Duodenal mucosa (tissue), 2 donors: ENCODE results near the gene UGCG.
"Not testable (repeated sequence)": the region's sequence is repeated elsewhere in the genome, so short reads cannot be mapped to it uniquely, and the experiment has no call there.

Experiments
- H3K27ac ChIP-seq: one replicate; pipeline ENCODE4 v1.7.0; 2013; ENCODE audit warnings: low read depth, low read length
- H3K27me3 ChIP-seq, 2 donors: one replicate each; pipeline ENCODE4 v1.7.0; 2013; ENCODE audit warnings: low read length in 2 of 2, control low read depth in 1 of 2; ENCODE audit not compliant: insufficient read depth in 2 of 2, control insufficient read depth in 1 of 2
- H3K36me3 ChIP-seq, 2 donors: one replicate each; pipeline ENCODE4 v1.7.0; 2013; ENCODE audit warnings: low read length in 2 of 2, control low read depth in 1 of 2; ENCODE audit not compliant: insufficient read depth in 2 of 2, control insufficient read depth in 1 of 2
- H3K4me1 ChIP-seq, 2 donors: one replicate each; pipeline ENCODE4 v1.7.0; 2013; ENCODE audit warnings: low read length in 2 of 2, control low read depth in 1 of 2; ENCODE audit not compliant: insufficient read depth in 2 of 2, control insufficient read depth in 1 of 2
- H3K4me3 ChIP-seq, 2 donors: one replicate each; pipeline ENCODE4 v1.7.0; 2013; ENCODE audit warnings: low read length in 2 of 2, low read depth in 1 of 2
- H3K9ac ChIP-seq, 2 donors: one replicate each; pipeline ENCODE4 v1.7.0; 2013; ENCODE audit warnings: low read length in 2 of 2, low read depth in 1 of 2
- H3K9me3 ChIP-seq, 2 donors: one replicate each; pipeline ENCODE4 v1.7.0; 2013; ENCODE audit warnings: low read length in 2 of 2, control low read depth in 1 of 2; ENCODE audit not compliant: control insufficient read depth in 1 of 2

The UGCG gene

DNA sequence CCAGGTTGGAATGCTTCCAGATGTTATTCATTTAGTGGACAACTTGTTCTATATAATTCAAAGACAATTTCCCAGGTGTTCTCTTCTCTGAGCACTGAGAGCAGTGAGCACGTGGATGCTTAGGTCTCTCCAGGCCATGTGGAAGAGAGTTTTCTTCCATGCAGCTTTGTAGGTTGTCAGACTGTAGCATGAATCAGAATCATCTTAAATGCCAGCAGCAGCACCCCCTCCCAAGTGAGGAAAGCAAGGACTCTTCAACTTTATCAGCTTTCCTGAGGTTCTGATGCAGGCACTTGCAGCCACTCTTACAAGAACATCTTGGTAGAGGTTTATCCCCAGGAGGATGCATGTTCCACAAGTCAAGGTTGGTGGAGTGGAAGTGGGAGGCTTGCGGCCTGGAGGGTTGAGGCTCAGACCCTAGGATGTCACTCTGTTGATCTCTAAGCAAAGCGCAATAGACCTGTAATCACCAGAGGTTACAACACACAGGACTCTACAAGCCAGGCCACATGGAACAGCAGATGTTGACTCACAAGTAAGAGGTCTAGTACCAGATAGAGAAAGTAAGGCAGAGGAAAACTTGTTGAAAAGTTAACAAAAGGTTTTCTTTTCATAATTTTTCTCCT lies 47.7 kb downstream of the UGCG start:
- H3K9ac ChIP-seq, result no peak overlapping the region
- no peak overlapping the region for H3K27ac ChIP-seq
- no peaks in the 10 kb centered on the region for H3K27me3 ChIP-seq
- H3K36me3 ChIP-seq, result no peaks in the 10 kb centered on the region
- H3K9me3 ChIP-seq, result no peaks in the 10 kb centered on the region
- H3K4me1 ChIP-seq, result peaks cover 0 to 10% of the 10 kb centered on the region in 2 donors
- H3K4me3 ChIP-seq, result no peak overlapping the region

DNA sequence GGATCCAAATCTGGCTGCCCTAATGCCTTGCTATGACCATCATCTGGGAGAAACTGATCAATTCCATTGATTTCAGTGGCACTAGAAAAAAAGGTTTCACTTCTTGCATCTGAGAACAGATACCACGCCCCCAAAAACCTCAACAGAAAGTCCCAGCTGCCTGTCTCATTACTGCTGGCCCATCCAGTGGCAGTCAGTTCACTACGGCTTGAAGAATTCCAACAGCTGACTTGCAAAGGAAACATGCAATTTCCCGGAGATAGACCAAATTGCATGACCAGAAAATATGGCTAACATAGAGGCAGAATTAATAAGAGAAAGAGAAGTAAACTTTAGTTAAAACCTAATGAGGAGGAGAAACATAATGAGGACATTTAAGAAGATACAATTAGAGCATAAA lies 48.6 kb downstream of the UGCG start:
- Histone ChIP-seq H3K27me3 (no peaks in the 10 kb centered on the region), H3K27ac (no peak overlapping the region), H3K9ac (no peak overlapping the region), H3K9me3 (no peaks in the 10 kb centered on the region), H3K36me3 (no peaks in the 10 kb centered on the region), H3K4me3 (no peak overlapping the region), H3K4me1 (peaks cover 0 to 10% of the 10 kb centered on the region in 2 donors)

DNA sequence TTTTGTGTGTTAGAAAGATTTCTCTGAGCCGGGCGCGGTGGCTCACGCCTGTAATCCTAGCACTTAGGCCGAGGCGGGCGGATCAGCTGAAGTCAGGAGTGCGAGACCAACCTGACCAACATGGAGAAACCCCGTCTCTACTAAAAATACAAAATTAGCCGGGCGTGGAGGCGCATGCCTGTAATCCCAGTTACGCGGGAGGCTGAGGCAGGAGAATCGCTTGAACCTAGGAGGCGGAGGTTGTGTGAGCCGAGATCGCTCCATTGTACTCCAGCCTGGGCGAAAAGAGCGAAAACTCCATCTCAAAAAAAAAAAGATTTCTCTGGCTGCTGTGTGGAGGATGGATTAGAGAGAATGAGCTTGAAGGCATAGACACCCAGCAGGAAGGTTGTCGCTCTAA lies 51.5 kb downstream of the UGCG start:
- not testable (repeated sequence) for H3K4me3 ChIP-seq, H3K27me3 ChIP-seq, H3K27ac ChIP-seq, H3K36me3 ChIP-seq, H3K4me1 ChIP-seq, H3K9me3 ChIP-seq, H3K9ac ChIP-seq

DNA sequence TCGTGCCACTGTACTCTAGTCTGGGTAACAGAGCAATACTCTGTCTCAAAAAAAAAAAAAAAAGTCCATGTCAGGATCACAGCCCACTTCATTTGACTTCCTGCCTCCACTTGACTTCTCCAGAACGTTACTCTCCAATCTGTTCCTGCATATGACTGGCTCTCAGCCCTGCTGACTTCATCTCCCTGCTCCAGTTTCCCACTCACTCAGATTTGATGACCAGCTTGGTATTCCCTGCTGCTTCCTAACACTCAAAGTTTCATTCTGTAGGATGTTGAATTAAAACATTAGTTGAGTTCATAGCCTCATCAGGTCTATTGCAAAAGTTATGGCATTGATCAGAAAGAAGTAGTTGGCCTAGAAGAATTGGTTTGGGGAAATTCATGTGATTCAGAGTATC lies 52.3 kb downstream of the UGCG start:
- Histone ChIP-seq H3K36me3 (no peaks in the 10 kb centered on the region), H3K9me3 (no peaks in the 10 kb centered on the region), H3K4me1 (peaks cover 0 to 10% of the 10 kb centered on the region in 2 donors), H3K9ac (no peak overlapping the region), H3K27me3 (no peaks in the 10 kb centered on the region), H3K27ac (no peak overlapping the region), H3K4me3 (no peak overlapping the region)

DNA sequence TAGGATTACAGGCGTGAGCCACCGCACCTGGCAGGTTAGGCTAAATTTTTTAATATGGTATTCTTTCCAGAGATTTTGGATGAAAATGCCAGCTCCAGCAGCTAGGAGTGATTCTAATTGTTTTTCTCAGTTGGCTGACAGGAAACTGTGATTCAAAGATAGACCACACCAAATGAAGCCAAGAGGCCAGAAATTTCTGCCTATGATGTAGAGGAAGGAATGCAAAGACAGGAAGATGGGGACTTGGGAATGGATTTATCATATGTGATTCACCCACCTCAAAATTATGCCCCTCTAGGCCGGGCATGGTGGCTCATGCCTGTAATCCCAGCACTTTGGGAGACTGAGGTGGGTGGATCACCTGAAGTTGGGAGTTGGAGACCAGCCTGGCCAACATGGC lies 53.3 kb downstream of the UGCG start:
- H3K9ac ChIP-seq, result no peak overlapping the region
- H3K27ac ChIP-seq, result no peak overlapping the region
- peaks cover 0 to 7% of the 10 kb centered on the region in 2 donors for H3K4me1 ChIP-seq
- H3K27me3 ChIP-seq, result no peaks in the 10 kb centered on the region
- no peaks in the 10 kb centered on the region for H3K9me3 ChIP-seq
- H3K4me3 ChIP-seq, result no peak overlapping the region
- no peaks in the 10 kb centered on the region for H3K36me3 ChIP-seq

DNA sequence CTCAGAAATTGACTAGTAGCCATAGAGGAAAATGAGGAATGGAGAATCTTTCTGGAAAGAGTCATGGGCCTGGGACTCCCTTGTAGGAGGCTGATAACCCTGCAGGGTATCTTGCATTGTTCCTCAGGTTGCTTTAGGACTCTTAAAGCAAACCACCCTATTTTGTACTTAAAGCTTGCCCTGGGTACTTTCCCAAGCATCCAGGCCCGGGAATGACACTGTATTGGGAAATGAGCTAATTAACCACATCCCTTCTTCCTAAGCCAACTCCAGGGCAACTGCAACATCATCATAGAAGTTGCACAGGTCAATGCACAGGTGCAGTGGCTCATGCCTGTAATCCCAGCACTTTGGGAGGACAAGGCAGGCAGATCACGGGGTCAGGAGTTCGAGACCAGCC lies 55.9 kb downstream of the UGCG start:
- no peaks in the 10 kb centered on the region for H3K36me3 ChIP-seq
- peaks cover 0 to 8% of the 10 kb centered on the region in 2 donors for H3K4me1 ChIP-seq
- no peak overlapping the region for H3K9ac ChIP-seq
- no peaks in the 10 kb centered on the region for H3K9me3 ChIP-seq
- H3K4me3 ChIP-seq, result no peak overlapping the region
- no peak overlapping the region for H3K27ac ChIP-seq
- no peaks in the 10 kb centered on the region for H3K27me3 ChIP-seq

DNA sequence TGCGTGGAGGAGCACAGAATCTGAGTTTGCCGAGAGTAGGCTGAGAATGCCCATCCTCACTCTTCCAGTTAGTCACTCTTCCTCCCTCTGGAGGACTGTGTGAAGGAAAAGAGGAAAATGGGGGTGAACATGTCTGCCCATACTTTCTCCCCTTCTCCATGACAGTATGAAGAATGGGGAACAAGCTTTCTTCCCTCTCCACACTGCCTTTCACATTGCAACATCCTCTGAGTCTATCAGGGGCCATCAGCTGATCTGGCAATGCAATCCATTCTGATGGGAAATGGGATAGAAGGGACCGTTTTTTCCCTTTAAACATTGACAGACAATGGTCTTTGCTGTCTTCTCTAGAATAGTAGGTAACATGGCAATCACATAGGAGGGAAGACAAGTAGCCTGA lies 56.8 kb downstream of the UGCG start:
- Histone ChIP-seq H3K27me3 (no peaks in the 10 kb centered on the region), H3K36me3 (no peaks in the 10 kb centered on the region), H3K4me3 (no peak overlapping the region), H3K9me3 (no peaks in the 10 kb centered on the region), H3K4me1 (peaks cover 7 to 15% of the 10 kb centered on the region in 2 donors), H3K27ac (no peak overlapping the region), H3K9ac (no peak overlapping the region)

DNA sequence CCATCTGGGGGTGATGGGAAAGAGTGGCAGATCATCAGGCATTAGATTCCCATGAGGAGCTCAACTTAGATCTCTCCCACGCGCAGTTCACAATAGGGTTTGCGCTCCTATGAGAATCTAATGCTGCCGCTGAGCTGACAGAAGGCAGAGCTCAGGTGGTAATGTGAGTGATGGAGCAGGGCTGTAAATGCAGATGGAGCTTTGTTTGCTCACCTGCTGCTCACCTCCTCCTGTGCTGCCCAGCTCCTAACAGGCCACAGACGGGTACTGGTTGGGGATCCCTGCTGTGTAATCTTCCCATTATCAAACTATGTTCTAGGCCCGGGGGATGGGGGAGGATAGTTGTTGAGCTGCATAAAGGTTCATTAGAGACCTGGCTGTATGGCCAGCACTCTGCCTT lies 58.4 kb downstream of the UGCG start:
- Histone ChIP-seq H3K9me3 (no peaks in the 10 kb centered on the region), H3K4me1 (peaks cover 21 to 25% of the 10 kb centered on the region in 2 donors), H3K27ac (no peak overlapping the region), H3K4me3 (no peak overlapping the region), H3K27me3 (no peaks in the 10 kb centered on the region), H3K9ac (no peak overlapping the region), H3K36me3 (no peaks in the 10 kb centered on the region)

DNA sequence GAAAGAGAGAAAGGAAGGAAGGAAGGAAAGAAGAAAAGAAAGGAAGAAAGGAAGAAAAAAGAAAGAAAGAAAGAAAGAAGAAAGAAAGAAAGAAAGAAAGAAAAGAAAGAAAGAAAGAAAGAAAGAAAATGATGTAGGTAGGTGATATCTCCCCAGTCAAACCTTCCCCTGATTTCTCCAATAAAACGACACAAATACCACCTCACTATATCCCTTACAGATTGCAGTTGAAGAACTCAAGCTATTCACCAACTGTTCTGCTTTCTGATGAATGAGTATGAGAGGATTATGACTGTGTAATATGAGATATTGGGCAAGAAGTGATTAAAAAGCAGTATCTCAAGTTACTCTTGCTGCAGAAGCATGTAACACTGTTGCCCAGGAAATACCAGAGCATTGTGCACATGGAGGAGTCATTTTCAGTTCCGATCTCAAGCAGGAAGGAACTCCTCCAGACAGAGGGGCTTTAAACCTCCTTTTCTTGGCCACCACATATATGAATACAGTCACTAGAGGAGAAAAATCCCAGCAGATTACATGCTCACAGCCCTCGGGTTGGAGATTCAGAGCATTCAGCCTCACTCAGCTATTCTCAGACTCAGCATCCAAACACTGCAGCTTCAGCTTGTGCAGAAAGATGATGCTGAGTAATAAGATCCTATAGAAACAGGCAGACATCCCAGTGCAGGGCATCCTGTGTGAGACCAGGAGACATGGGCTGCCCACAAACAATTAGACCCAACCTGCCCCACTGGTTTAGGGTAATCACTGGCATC lies 61.4 kb downstream of the UGCG start:
- Histone ChIP-seq H3K27me3 (no peaks in the 10 kb centered on the region), H3K9me3 (no peaks in the 10 kb centered on the region), H3K4me3 (peak overlapping the region in 1 of 2 donors; percentile 5), H3K9ac (peak overlapping the region in 1 of 2 donors; percentile 33), H3K4me1 (peaks cover 35 to 40% of the 10 kb centered on the region in 2 donors), H3K27ac (no peak overlapping the region), H3K36me3 (no peaks in the 10 kb centered on the region)

DNA sequence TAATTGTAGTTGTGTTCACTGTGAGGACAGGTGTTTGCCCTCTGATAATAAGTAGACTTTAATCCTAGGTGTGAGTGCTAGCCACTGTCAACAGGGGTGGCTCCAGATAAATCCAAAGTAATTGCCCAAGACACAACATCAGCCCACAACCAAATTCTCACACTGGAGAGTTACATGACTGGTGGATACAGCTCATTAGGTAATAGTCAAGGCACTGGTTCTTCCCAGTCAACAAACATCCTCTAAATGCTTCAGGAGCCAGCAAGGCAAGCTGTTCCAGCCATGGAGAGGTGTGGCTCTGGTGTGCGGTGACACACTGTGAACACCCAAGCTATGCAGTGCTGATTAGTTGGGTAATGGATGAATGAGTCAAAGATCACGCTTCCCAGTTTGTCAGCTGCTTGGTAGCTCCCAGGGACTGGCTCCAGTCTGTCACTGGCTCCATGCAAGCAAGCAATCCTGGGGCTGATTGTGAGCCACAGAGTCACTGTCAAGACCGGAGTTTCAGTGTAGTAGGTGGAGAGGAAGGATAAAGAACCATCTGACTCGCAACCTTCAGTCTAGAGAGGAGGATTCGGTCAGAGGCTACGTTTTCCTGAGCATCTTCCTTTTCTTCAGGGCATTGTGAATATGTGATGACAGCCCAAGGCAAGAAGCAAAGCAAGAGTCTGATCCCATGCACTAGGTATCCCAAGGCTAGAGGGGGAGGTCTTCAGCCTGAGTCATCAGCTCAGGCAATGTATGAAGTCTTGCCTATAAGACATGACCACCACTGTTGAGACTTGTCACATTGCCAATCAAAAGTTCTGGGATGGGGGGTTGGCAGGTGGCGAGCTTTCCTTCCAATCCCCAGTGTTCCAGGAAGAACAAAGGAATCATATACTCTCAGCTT lies 63.1 kb downstream of the UGCG start:
- Histone ChIP-seq H3K36me3 (no peaks in the 10 kb centered on the region), H3K4me1 (peaks cover 40 to 42% of the 10 kb centered on the region in 2 donors), H3K4me3 (peak overlapping the region in 1 of 2 donors; percentile 23), H3K27ac (peak overlapping the region; percentile 62), H3K27me3 (no peaks in the 10 kb centered on the region), H3K9ac (peak overlapping the region; percentile 31 to 39), H3K9me3 (no peaks in the 10 kb centered on the region)
